K562 (cell line): ENCODE measurements around the gene VPS33B. TPM values are rescaled to one million over a fixed set of nuclear protein-coding genes. Genes with fewer than 3 reads are reported as not detected.

ENCODE experiments used
- BCOR ChIP-seq: fragments of 450-650 bp; IDR thresholded peaks from 2 replicates; pipeline ENCODE4 v1.6.1; 2016
- CBX1 ChIP-seq: sonication (generic); IDR thresholded peaks from 2 replicates; pipeline ENCODE4 v1.6.1; 2016; ENCODE audit warnings: antibody characterized with exemption, low read depth, mild to moderate bottlenecking
- CHD2 ChIP-seq: IDR thresholded peaks from 2 replicates; pipeline ENCODE4 v1.6.1; 2011; ENCODE audit warnings: low read depth, low read length
- DACH1 ChIP-seq: fragments of 450-650 bp; IDR thresholded peaks from 2 replicates; pipeline ENCODE4 v1.6.1; 2018; ENCODE audit not compliant: partially characterized antibody
- DLX4 ChIP-seq: fragments of 250-450 bp; sonication (Bioruptor Pico); IDR thresholded peaks from 2 replicates; pipeline ENCODE4 v1.6.1; 2021; ENCODE audit warnings: mild to moderate bottlenecking
- ELK3 ChIP-seq: fragments of 450-650 bp; formaldehyde crosslinking; IDR thresholded peaks from 2 replicates; pipeline ENCODE4 v1.4.0; 2020; ENCODE audit warnings: mild to moderate bottlenecking
- FOXJ2 ChIP-seq: fragments of 200-800 bp; sonication (Bioruptor generic); IDR thresholded peaks from 2 replicates; pipeline ENCODE4 v1.6.1; 2016; ENCODE audit warnings: missing genetic modification characterization, missing compliant biosample characterization
- HES1 ChIP-seq: fragments of 450-650 bp; IDR thresholded peaks from 2 replicates; pipeline ENCODE4 v1.6.1; 2016; ENCODE audit warnings: low read depth, mild to moderate bottlenecking, moderate library complexity
- HNRNPL ChIP-seq: fragments of 200-400 bp; formaldehyde crosslinking; IDR thresholded peaks from 2 replicates; pipeline ENCODE4 v1.6.1; 2017; ENCODE audit warnings: low read depth, mild to moderate bottlenecking, low read length
- KLF6 ChIP-seq: fragments of 250-450 bp; sonication (Bioruptor Pico); IDR thresholded peaks from 2 replicates; pipeline ENCODE4 v1.4.0; 2020; ENCODE audit warnings: mild to moderate bottlenecking, moderate library complexity, borderline replicate concordance
- MED1 ChIP-seq: sonication (generic); formaldehyde crosslinking; IDR thresholded peaks from 2 replicates; pipeline ENCODE4 v1.8.1; 2023; ENCODE audit warnings: missing genetic modification reagents, borderline replicate concordance
- MEF2A ChIP-seq: IDR thresholded peaks from 2 replicates; pipeline ENCODE4 v1.6.1; 2011; ENCODE audit warnings: low read depth, mild to moderate bottlenecking, low read length, moderate library complexity; ENCODE audit not compliant: control insufficient read depth
- PKNOX1 ChIP-seq: fragments of 450-650 bp; IDR thresholded peaks from 2 replicates; pipeline ENCODE4 v1.6.1; 2016
- PML ChIP-seq: IDR thresholded peaks from 2 replicates; pipeline ENCODE4 v1.6.1; 2012; ENCODE audit warnings: low read length, inconsistent platforms
- RFX1 ChIP-seq: fragments of 450-650 bp; IDR thresholded peaks from 2 replicates; pipeline ENCODE4 v1.6.1; 2016; ENCODE audit warnings: mild to moderate bottlenecking, moderate library complexity
- TCF15 ChIP-seq: fragments of 250-450 bp; sonication (Bioruptor Pico); IDR thresholded peaks from 2 replicates; pipeline ENCODE4 v1.8.0; 2022; ENCODE audit warnings: moderate library complexity, mild to moderate bottlenecking, inconsistent platforms
- U2AF2 ChIP-seq: fragments of 200-400 bp; formaldehyde crosslinking; optimal IDR thresholded peaks from 2 replicates; pipeline ENCODE3; 2017; ENCODE audit warnings: low read depth, mild to moderate bottlenecking, low read length
- ZBTB49 ChIP-seq: sonication (generic); formaldehyde crosslinking; IDR thresholded peaks from 2 replicates; pipeline ENCODE4 v1.8.0; 2022; ENCODE audit warnings: missing genetic modification reagents, mild to moderate bottlenecking, borderline replicate concordance
- ZEB2 ChIP-seq: fragments of 450-650 bp; IDR thresholded peaks from 2 replicates; pipeline ENCODE4 v1.6.1; 2016
- ZNF184 ChIP-seq: sonication (generic); formaldehyde crosslinking; IDR thresholded peaks from 2 replicates; pipeline ENCODE4 v1.5.0; 2020; ENCODE audit warnings: missing genetic modification reagents
- ZNF239 ChIP-seq: fragments of 250-450 bp; sonication (Bioruptor Pico); IDR thresholded peaks from 2 replicates; pipeline ENCODE4 v1.4.0; 2020; ENCODE audit warnings: mild to moderate bottlenecking
- ZNF253 ChIP-seq: fragments of 250-450 bp; sonication (Bioruptor Pico); conservative IDR thresholded peaks from 2 replicates; pipeline ENCODE4 v1.6.1; 2021; ENCODE audit warnings: mild to moderate bottlenecking
- ZNF589 ChIP-seq: fragments of 200-800 bp; sonication (Bioruptor generic); IDR thresholded peaks from 2 replicates; pipeline ENCODE4 v1.6.1; 2016; ENCODE audit warnings: low read depth, missing genetic modification characterization, missing compliant biosample characterization
- ZNF830 ChIP-seq: fragments of 250-450 bp; sonication (Bioruptor Pico); IDR thresholded peaks from 2 replicates; pipeline ENCODE4 v1.5.0; 2021; ENCODE audit warnings: mild to moderate bottlenecking
- polyA plus RNA-seq, 8 experiments: library from polyadenylated mRNA; depleted of rRNA in 4 of 8; stranded (reverse) in 5 of 8; unstranded in 3 of 8; fragments of >200 nt; fragmentation: Nextera tagmentation in 2 of 8; fragmentation: Illumina TruSeq in 1 of 8; extraction: Ambion mirVana in 2 of 8; extraction: Trizol in 1 of 8; gene quantifications; 2 replicates each; pipeline versions ENCODE4 v1.2.1 to v1.2.3, GENCODE V29; 2011 to 2014; ENCODE audit warnings: inconsistent platforms in 1 of 8, missing spikeins in 1 of 8
- total RNA-seq, 7 experiments: library from RNA; depleted of rRNA in 6 of 7; stranded (reverse); fragments of >200 nt in 6 of 7; fragmentation: Illumina TruSeq in 2 of 7; extraction: Trizol in 2 of 7; gene quantifications; 2 replicates each; pipeline versions ENCODE4 v1.2.1 to v1.2.3, GENCODE V29; 2011 to 2021; ENCODE audit warnings: low replicate concordance in 1 of 7

VPS33B gene
- total and polyA plus RNA-seq, 9 of the 15 experiments (the other 6 are each of a cell fraction or from before 2014, with no cell fraction given), result 9.4 to 25.5 (median 14.8) TPM

- TF ChIP-seq ZBTB49 (CRISPR knock-in tag) (no peak), KLF6 (CRISPR knock-in tag) (peak; percentile 85), DLX4 (no peak), TCF15 (no peak), ZEB2 (no peak), RFX1 (no peak), BCOR (no peak), CHD2 (0 out of 2 replicates have a peak, but pooled peaks have one; percentile 18), ZNF589 (CRISPR knock-in tag) (peak; percentile 83), HES1 (peak; percentile 91), DACH1 (peak; percentile 73), ELK3 (CRISPR knock-in tag) (no peak), ZNF184 (CRISPR knock-in tag) (no peak), HNRNPL (peak; percentile 29; the same call in 1 of the 2 replicates), U2AF2 (no peak), MEF2A (no peak), PKNOX1 (peak; percentile 4; the same call in 1 of the 2 replicates), CBX1 (peak; percentile 95), MED1 (CRISPR knock-in tag) (no peak), ZNF253 (CRISPR knock-in tag) (no peak), PML (peak; percentile 66; the same call in 1 of the 2 replicates), ZNF830 (CRISPR knock-in tag) (peak; percentile 91), FOXJ2 (tag) (no peak), ZNF239 (CRISPR knock-in tag) (no peak)
These were observed 67.4 kb downstream of the VPS33B start, which contains the start of gene RCCD1 (continued) for GRCh38 chr15:90954712-90955623.
